H54 (cell line): Measurements from ENCODE around the gene ADGRV1.

Experiments used
- DNase-seq: peaks from one replicate; pipeline ENCODE4 v3.0.0; 2011; ENCODE audit warnings: low spot score, mixed read lengths; ENCODE audit not compliant: insufficient read length
- FAIRE-seq: peaks from 3 replicates; lab custom pipeline; 2011; peaks lifted over from hg19 to GRCh38; lab: Jason Lieb, UNC
- POLR2A ChIP-seq: IDR thresholded peaks from 2 replicates; pipeline ENCODE4 v1.6.1; 2011; ENCODE audit warnings: low read depth, mild to moderate bottlenecking, low read length

ADGRV1 gene

GRCh38 chr5:91200692-91201091, 642.1 kb downstream of the ADGRV1 start:
- no peak for TF ChIP-seq POLR2A
- FAIRE-seq = no peak

DNA sequence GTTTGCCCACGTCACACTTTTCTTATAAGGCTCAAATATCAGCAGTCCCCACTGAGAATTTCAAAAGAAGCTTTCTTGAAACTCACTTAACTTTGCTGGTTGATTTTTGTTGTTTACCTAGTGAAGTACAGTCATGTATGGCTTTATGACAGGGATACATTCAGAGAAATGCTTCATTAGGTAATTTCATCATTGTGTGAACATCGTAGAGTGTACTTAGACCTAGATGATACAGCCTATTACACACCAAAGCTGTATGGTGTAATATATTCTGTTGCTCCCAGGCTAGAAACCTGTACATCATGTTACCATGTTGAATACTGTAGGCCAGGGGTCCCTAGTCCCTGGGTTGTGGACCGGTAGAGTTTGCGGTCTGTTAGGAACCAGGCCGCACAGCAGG, 647.5 kb downstream of the ADGRV1 start:
- no peak for TF ChIP-seq POLR2A
- no peak for DNase-seq
- FAIRE-seq = no peak

More at GRCh38 chr5:91200692-91201091, 642.1 kb downstream of the ADGRV1 start:
- no peak for DNase-seq

- FAIRE-seq (peak; percentile 27), DNase-seq (no peak)
- TF ChIP-seq POLR2A = no peak
Measured at GRCh38 chr5:91206734-91207133, 648.1 kb downstream of the ADGRV1 start.

DNA sequence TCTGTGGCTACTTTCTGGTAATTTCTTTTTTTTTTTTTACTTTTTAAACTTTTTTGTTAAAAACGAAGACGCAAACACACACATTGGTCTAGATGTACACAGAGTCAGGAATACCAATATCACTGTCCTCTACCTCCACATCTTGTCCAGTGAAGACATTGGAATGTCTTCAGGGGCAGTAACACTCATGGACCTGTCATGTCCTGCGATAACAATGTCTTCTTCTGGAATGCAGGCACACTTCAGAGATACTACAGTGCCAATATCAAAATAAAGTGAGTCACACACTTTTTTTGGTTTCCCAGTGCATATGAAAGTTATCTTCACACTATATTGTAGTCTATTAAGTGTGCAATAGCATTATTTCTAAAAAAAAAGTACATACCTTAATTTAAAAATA, 648.7 kb downstream of the ADGRV1 start:
- peak; percentile 64 for FAIRE-seq
- DNase-seq = no peak
- TF ChIP-seq POLR2A = no peak

GRCh38 chr5:91211997-91212713, 653.6 kb downstream of the ADGRV1 start:
- no peak for TF ChIP-seq POLR2A
- DNase-seq = no peak
- no peak for FAIRE-seq

DNA sequence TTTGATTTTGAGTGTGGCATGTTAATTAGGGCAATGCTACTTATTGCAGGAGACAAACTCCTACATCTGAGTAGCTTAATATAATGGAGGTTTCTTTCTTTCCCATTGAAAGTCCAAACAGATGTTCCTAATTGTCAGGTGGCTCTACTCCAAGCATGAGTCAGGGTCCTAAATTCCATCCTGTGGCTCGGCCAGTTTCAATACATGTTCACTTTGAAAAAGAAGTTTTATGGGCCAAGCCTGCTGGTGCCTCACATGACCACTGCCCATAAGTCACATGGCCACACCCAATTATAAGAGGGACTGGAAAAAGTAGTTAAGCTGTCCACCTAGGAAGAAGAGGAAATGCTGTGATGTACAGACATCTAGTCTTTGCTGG, 654.1 kb downstream of the ADGRV1 start:
- no peak for DNase-seq
- FAIRE-seq = no peak

More for the DNA sequence above, 654.1 kb downstream of the ADGRV1 start:
- no peak for TF ChIP-seq POLR2A
